ENCODE measurements around the gene NAALADL2. TPM values are rescaled to one million over a fixed set of nuclear protein-coding genes. Genes with fewer than 3 reads are reported as not detected.

Gene NAALADL2
- polyA plus RNA-seq, 3 donors = not detected

- no peaks in the 10 kb centered on the region for H3K36me3 Mint-ChIP-seq
Observed at GRCh38 chr3:174955513-174956016, 96.4 kb downstream of the NAALADL2 start.

GRCh38 chr3:174957081-174957480 lies 97.9 kb downstream of the NAALADL2 start:
- Mint-ChIP-seq H3K4me1 (peaks cover 3% of the 10 kb centered on the region), H3K4me3 (no peak overlapping the region), H3K27ac (no peak overlapping the region), H3K27me3 (ENCODE audit: low read depth in 3 of 3) (no peaks in the 10 kb centered on the region), H3K9me3 (peaks cover 0 to 2% (median 0%) of the 10 kb centered on the region in 7 donors), H3K36me3 (no peaks in the 10 kb centered on the region)
- H3K4me1 ChIP-seq (ENCODE audit: control insufficient read depth in 1 of 2, insufficient read depth in 2 of 2, low read length in 2 of 2) = no peaks in the 10 kb centered on the region
- H3K36me3 ChIP-seq (replicated peaks in 1 of 2; ENCODE audit: control insufficient read depth in 1 of 2, insufficient read depth in 2 of 2, low read length in 2 of 2) = no peaks in the 10 kb centered on the region
- H3K4me2 ChIP-seq (replicated peaks; ENCODE audit: extremely low read depth, low read length, poor library complexity, severe bottlenecking) = no peak overlapping the region
- no peaks in the 10 kb centered on the region for H3K9me3 ChIP-seq (replicated peaks in 1 of 2; ENCODE audit: control insufficient read depth in 1 of 2, insufficient read depth in 1 of 2, low read length in 2 of 2)
- intact Hi-C loops (cut with micrococcal nuclease) = no loop called here
- WGBS (ENCODE audit: insufficient coverage) = no CpG with 5 or more reads among the region's 2 CpGs
- H2AFZ ChIP-seq (ENCODE audit: insufficient read depth, low read depth, low read length, poor library complexity, severe bottlenecking) = no peak overlapping the region
- DNase-seq = no peak
- TF ChIP-seq CTCF (IDR thresholded peaks at IDR 0.05) = no peak
- H3K4me3 ChIP-seq (replicated peaks in 1 of 3; ENCODE audit: low read depth in 2 of 3, low read length in 3 of 3) = no peak overlapping the region
- no peak overlapping the region for H3K27ac ChIP-seq (ENCODE audit: low read depth in 1 of 2, low read length in 2 of 2)
- no peaks in the 10 kb centered on the region for H4K20me1 ChIP-seq (ENCODE audit: insufficient read depth, low read length)
- H3K9ac ChIP-seq (ENCODE audit: insufficient read depth, low read length, poor library complexity, severe bottlenecking) = no peak overlapping the region
- H3K79me2 ChIP-seq (ENCODE audit: insufficient read depth, low read length) = no peaks in the 10 kb centered on the region
- no peaks in the 10 kb centered on the region for H3K27me3 ChIP-seq (ENCODE audit: control insufficient read depth in 2 of 2, insufficient read depth in 2 of 2, low read length in 2 of 2)

More at GRCh38 chr3:174955513-174956016, 96.4 kb downstream of the NAALADL2 start:
- WGBS (ENCODE audit: insufficient coverage) = 67% methylated on average over 1 of the region's 2 CpGs
- Histone ChIP-seq H3K9ac (ENCODE audit: insufficient read depth, low read length, poor library complexity, severe bottlenecking) (no peak overlapping the region), H2AFZ (ENCODE audit: insufficient read depth, low read depth, low read length, poor library complexity, severe bottlenecking) (no peak overlapping the region), H3K79me2 (ENCODE audit: insufficient read depth, low read length) (no peaks in the 10 kb centered on the region), H4K20me1 (ENCODE audit: insufficient read depth, low read length) (no peaks in the 10 kb centered on the region), H3K27me3 (ENCODE audit: control insufficient read depth in 2 of 2, insufficient read depth in 2 of 2, low read length in 2 of 2) (no peaks in the 10 kb centered on the region), H3K4me1 (ENCODE audit: control insufficient read depth in 1 of 2, insufficient read depth in 2 of 2, low read length in 2 of 2) (no peaks in the 10 kb centered on the region), H3K4me2 (replicated peaks; ENCODE audit: extremely low read depth, low read length, poor library complexity, severe bottlenecking) (no peak overlapping the region), H3K36me3 (replicated peaks in 1 of 2; ENCODE audit: control insufficient read depth in 1 of 2, insufficient read depth in 2 of 2, low read length in 2 of 2) (no peaks in the 10 kb centered on the region), H3K27ac (ENCODE audit: low read depth in 1 of 2, low read length in 2 of 2) (no peak overlapping the region), H3K9me3 (replicated peaks in 1 of 2; ENCODE audit: control insufficient read depth in 1 of 2, insufficient read depth in 1 of 2, low read length in 2 of 2) (no peaks in the 10 kb centered on the region), H3K4me3 (replicated peaks in 1 of 3; ENCODE audit: low read depth in 2 of 3, low read length in 3 of 3) (no peak overlapping the region)
- peaks cover 3% of the 10 kb centered on the region for H3K4me1 Mint-ChIP-seq
- no peak for DNase-seq
- peaks cover 0 to 2% (median 0%) of the 10 kb centered on the region in 7 donors for H3K9me3 Mint-ChIP-seq
- no peak overlapping the region for H3K27ac Mint-ChIP-seq
- no peak overlapping the region for H3K4me3 Mint-ChIP-seq
- intact Hi-C loops (cut with micrococcal nuclease) = no loop called here
- no peaks in the 10 kb centered on the region for H3K27me3 Mint-ChIP-seq (ENCODE audit: low read depth in 3 of 3)
- no peak for TF ChIP-seq CTCF (IDR thresholded peaks at IDR 0.05)

Data from CD14-positive monocyte (primary cell).